Mammary epithelial cell (primary cell): ENCODE data around the gene MRPS34.

ENCODE experiments used
- CTCF ChIP-seq, 2 donors: IDR thresholded peaks in 1 of 2; conservative IDR thresholded peaks in 1 of 2; 2 replicates each; pipeline ENCODE4 v1.5.1; 2011 to 2012; ENCODE audit warnings: inconsistent platforms in 2 of 2, low read length in 2 of 2, mild to moderate bottlenecking in 2 of 2, control low read depth in 1 of 2, low read depth in 1 of 2; ENCODE audit not compliant: insufficient read depth in 1 of 2; ENCODE audit errors: extremely low read depth in 1 of 2
- EZH2 ChIP-seq: IDR thresholded peaks from 2 replicates; pipeline ENCODE4 v1.6.1; 2012; ENCODE audit warnings: low read length, inconsistent platforms, borderline replicate concordance

- TF ChIP-seq EZH2 = no peak
- TF ChIP-seq CTCF (conservative IDR thresholded peaks at IDR 0.05 in 1 of 2, IDR thresholded peaks at IDR 0.05 in 1 of 2; ENCODE audit: extremely low read depth in 1 of 2, insufficient read depth in 1 of 2, low read depth in 1 of 2, low read length in 2 of 2) = no peak
Measured at GRCh38 chr16:1815461-1815860, 42.5 kb upstream of the MRPS34 start.
